ENCODE results near the gene BMP3. TPM values are rescaled to one million over a fixed set of nuclear protein-coding genes. Genes with fewer than 3 reads are reported as not detected.

Gene BMP3
- total and polyA plus RNA-seq, 10 of the 15 experiments (the other 5 are each of a cell fraction or from before 2014, with no cell fraction given): 0.37 to 1.4 (median 0.88) TPM

DNA sequence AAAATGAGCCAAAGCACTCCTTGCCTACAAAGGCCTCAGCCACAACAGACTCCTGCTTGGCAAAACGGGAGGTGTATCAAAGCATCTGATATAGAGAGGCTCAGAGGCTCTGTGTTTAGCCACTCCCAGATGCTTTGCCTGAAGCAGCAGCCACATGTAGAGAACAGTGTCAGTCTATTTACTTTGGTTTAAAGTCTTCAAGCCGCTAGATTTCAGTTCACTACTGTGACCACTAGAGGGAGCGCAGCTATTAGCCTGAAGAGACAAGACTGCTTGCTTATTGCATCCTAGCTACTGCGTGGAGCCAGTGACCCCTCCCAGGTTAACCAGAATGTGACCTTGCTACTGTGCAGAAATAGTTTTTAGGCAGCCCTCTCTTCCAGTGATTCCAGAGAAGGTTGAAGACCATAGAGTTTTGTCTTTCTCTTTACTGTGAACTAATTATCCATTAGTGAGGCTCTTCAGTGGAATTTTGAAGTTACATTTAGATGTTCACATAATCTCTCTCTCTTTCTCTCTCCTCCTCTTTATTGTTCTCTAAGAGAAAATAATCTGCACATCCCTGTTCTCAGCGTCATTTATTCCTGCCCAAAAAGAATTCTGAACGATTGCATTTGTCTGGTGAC lies 39.3 kb downstream of the BMP3 start:
- Histone ChIP-seq H3K79me2 (ENCODE audit: control insufficient read depth, insufficient read depth, low read length) (no peaks in the 10 kb centered on the region), H4K20me1 (ENCODE audit: control insufficient read depth, insufficient read depth) (no peaks in the 10 kb centered on the region), H2AFZ (ENCODE audit: control insufficient read depth, low read depth, low read length) (no peak overlapping the region; the same call in 1 of the 2 replicates), H3K27me3 (replicated peaks in 1 of 2; ENCODE audit: control insufficient read depth in 2 of 2, insufficient read depth in 2 of 2, low read length in 1 of 2) (0 out of 4 replicates have a peak, but pooled peaks cover 0 to 2% of the 10 kb centered on the region in 2 experiments), H3K27ac (ENCODE audit: control insufficient read depth, insufficient read depth) (no peak overlapping the region), H3K4me1 (ENCODE audit: control insufficient read depth, insufficient read depth, low read length) (no peaks in the 10 kb centered on the region), H3K9ac (ENCODE audit: control insufficient read depth, insufficient read depth, low read length) (no peak overlapping the region), H3K4me3 (no peak overlapping the region), H3K36me3 (ENCODE audit: control insufficient read depth in 2 of 2, insufficient read depth in 2 of 2, low read length in 1 of 2) (no peaks in the 10 kb centered on the region), H3K9me3 (replicated peaks; ENCODE audit: control insufficient read depth, insufficient read depth, low read length) (no peaks in the 10 kb centered on the region), H3K4me2 (ENCODE audit: control insufficient read depth, insufficient read depth) (no peak overlapping the region)
- FAIRE-seq: peak; percentile 93
- no TSS peak for BruUV-seq (replicated peaks)
- in situ Hi-C loops (cut with MboI): no loop called here
- ChIA-PET RAD21 (ENCODE audit: unreplicated experiment) (interaction anchor here (0.9 to 3.4 kb wide), 9 partner anchors 10 to 707 kb away, joined by 3 to 26 read pairs (median 6); no protein-coding TSS in a partner anchor), POLR2A (no interaction called here), CTCF (interaction anchor here (0.6 to 4.3 kb wide), 38 partner anchors 9 to 892 kb away, joined by 3 to 75 read pairs (median 4); no protein-coding TSS in a partner anchor), SMC1A (ENCODE audit: uncharacterized antibody, unreplicated experiment) (interaction anchor here (0.6 to 3.8 kb wide), 16 partner anchors 9 to 707 kb away, joined by 3 to 49 read pairs (median 4); no protein-coding TSS in a partner anchor)
- peak; percentile 96 for ATAC-seq
- peak; percentile 32 for DNase-seq (ENCODE audit: low read depth, low spot score)
- intact Hi-C loops (cut with micrococcal nuclease; ENCODE audit: unreplicated experiment): loop anchor here (1.0 to 5.0 kb wide), 3 partner anchors 192 to 709 kb away; no protein-coding TSS in a partner anchor
- WGBS (ENCODE audit: insufficient coverage, insufficient replicate concordance, low lambda C conversion rate, missing lambda C conversion rate): 3% methylated on average over 6 of the region's 6 CpGs
- TF ChIP-seq SMARCA5 (IDR thresholded peaks at IDR 0.05) (0 out of 2 replicates have a peak, but pooled peaks have one; percentile 30), ESRRA (IDR thresholded peaks at IDR 0.05; ENCODE audit: low read length) (no peak), MYB (IDR thresholded peaks at IDR 0.05; ENCODE audit: borderline replicate concordance, low read depth, low read length) (no peak), TARDBP (IDR thresholded peaks at IDR 0.05; ENCODE audit: borderline replicate concordance) (no peak), TAF1 (IDR thresholded peaks at IDR 0.05; ENCODE audit: borderline replicate concordance, low read depth, low read length) (no peak), SIN3A (IDR thresholded peaks at IDR 0.05; ENCODE audit: low read depth, low read length) (no peak), RAD21 (IDR thresholded peaks at IDR 0.05; ENCODE audit: insufficient read depth, low read depth, low read length) (peak; percentile 80), ELK1 (IDR thresholded peaks at IDR 0.05; ENCODE audit: low read depth, low read length) (no peak), SRF (IDR thresholded peaks at IDR 0.05; ENCODE audit: low read depth in 2 of 2, low read length in 2 of 2) (no peak), ATF2 (IDR thresholded peaks at IDR 0.05; ENCODE audit: low read length) (no peak)
- TF ChIP-seq, protein P1, sequence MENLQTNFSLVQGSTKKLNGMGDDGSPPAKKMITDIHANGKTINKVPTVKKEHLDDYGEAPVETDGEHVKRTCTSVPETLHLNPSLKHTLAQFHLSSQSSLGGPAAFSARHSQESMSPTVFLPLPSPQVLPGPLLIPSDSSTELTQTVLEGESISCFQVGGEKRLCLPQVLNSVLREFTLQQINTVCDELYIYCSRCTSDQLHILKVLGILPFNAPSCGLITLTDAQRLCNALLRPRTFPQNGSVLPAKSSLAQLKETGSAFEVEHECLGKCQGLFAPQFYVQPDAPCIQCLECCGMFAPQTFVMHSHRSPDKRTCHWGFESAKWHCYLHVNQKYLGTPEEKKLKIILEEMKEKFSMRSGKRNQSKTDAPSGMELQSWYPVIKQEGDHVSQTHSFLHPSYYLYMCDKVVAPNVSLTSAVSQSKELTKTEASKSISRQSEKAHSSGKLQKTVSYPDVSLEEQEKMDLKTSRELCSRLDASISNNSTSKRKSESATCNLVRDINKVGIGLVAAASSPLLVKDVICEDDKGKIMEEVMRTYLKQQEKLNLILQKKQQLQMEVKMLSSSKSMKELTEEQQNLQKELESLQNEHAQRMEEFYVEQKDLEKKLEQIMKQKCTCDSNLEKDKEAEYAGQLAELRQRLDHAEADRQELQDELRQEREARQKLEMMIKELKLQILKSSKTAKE (IDR thresholded peaks at IDR 0.05; ENCODE audit: low read depth, poor library complexity, severe bottlenecking): no peak
- TF ChIP-seq, protein P2, sequence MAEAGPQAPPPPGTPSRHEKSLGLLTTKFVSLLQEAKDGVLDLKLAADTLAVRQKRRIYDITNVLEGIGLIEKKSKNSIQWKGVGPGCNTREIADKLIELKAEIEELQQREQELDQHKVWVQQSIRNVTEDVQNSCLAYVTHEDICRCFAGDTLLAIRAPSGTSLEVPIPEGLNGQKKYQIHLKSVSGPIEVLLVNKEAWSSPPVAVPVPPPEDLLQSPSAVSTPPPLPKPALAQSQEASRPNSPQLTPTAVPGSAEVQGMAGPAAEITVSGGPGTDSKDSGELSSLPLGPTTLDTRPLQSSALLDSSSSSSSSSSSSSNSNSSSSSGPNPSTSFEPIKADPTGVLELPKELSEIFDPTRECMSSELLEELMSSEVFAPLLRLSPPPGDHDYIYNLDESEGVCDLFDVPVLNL (IDR thresholded peaks at IDR 0.05; ENCODE audit: low read depth, low read length): no peak
- TF ChIP-seq, protein P3, sequence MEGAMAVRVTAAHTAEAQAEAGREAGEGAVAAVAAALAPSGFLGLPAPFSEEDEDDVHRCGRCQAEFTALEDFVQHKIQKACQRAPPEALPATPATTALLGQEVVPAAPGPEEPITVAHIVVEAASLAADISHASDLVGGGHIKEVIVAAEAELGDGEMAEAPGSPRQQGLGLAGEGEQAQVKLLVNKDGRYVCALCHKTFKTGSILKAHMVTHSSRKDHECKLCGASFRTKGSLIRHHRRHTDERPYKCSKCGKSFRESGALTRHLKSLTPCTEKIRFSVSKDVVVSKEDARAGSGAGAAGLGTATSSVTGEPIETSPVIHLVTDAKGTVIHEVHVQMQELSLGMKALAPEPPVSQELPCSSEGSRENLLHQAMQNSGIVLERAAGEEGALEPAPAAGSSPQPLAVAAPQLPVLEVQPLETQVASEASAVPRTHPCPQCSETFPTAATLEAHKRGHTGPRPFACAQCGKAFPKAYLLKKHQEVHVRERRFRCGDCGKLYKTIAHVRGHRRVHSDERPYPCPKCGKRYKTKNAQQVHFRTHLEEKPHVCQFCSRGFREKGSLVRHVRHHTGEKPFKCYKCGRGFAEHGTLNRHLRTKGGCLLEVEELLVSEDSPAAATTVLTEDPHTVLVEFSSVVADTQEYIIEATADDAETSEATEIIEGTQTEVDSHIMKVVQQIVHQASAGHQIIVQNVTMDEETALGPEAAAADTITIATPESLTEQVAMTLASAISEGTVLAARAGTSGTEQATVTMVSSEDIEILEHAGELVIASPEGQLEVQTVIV (IDR thresholded peaks at IDR 0.05; ENCODE audit: borderline replicate concordance, partially characterized antibody): no peak
- TF ChIP-seq, protein P4, sequence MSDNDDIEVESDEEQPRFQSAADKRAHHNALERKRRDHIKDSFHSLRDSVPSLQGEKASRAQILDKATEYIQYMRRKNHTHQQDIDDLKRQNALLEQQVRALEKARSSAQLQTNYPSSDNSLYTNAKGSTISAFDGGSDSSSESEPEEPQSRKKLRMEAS (IDR thresholded peaks at IDR 0.05; ENCODE audit: low read depth, low read length): no peak
